Esophagus squamous epithelium (tissue), 5 donors: Measurements from ENCODE around the gene AUTS2. TPM values are rescaled to one million over a fixed set of nuclear protein-coding genes. Genes with fewer than 3 reads are reported as not detected.

Source experiments
- DNase-seq: peaks from one replicate; lab custom pipeline; 2025; lab: John Stamatoyannopoulos, UW
- H3K27ac ChIP-seq, 4 donors: fragments of 200-600 bp; sonication (generic); one replicate each; pipeline ENCODE4 v1.5.1; 2016 to 2019; ENCODE audit warnings: mild to moderate bottlenecking in 1 of 4
- H3K27me3 ChIP-seq, 4 donors: fragments of 200-600 bp; sonication (generic); 1 replicate in 3 of 4; 2 replicates in 1 of 4; pipeline versions ENCODE4 v1.5.1 to v1.6.0; 2017 to 2021; ENCODE audit warnings: antibody characterized with exemption in 1 of 4
- H3K36me3 ChIP-seq, 3 donors: fragments of 200-600 bp; sonication (generic); one replicate each; pipeline ENCODE4 v1.5.1; 2016 to 2019
- H3K4me1 ChIP-seq, 3 donors: fragments of 200-600 bp; sonication (generic); one replicate each; pipeline ENCODE4 v1.5.1; 2017 to 2019
- H3K4me3 ChIP-seq, 4 donors: fragments of 200-600 bp; sonication (generic); 1 replicate in 3 of 4; 2 replicates in 1 of 4; pipeline ENCODE4 v1.5.1; 2016 to 2019; ENCODE audit warnings: mild to moderate bottlenecking in 2 of 4, moderate library complexity in 1 of 4
- H3K9me3 ChIP-seq, 3 donors: fragments of 200-600 bp; sonication (generic); one replicate each; pipeline ENCODE4 v1.5.1; 2016 to 2019
- POLR2A ChIP-seq, 4 donors: fragments of 450-650 bp; IDR thresholded peaks; one replicate each; pipeline ENCODE4 v1.6.1; 2017; ENCODE audit warnings: antibody characterized with exemption in 4 of 4, mild to moderate bottlenecking in 4 of 4, moderate library complexity in 3 of 4
- WGBS, 2 donors: methylation state at CpG; one replicate each; pipeline ENCODE4 v1.1.5; 2018; 5-methylcytosine and 5-hydroxymethylcytosine counted together
- intact Hi-C: fragments of 100-400 bp; cut with DNase I; formaldehyde crosslinking; loops from one replicate; pipeline ENCODE4 v1.15.0; 2022
- total RNA-seq, 4 donors: library from RNA; depleted of rRNA; stranded (reverse); fragments of >200 nt; gene quantifications; one replicate each; pipeline ENCODE4 v1.1.0, GENCODE V29; 2016
- TF ChIP-seq, protein P1 (sequence below), 6 experiments: fragments of 450-650 bp in 4 of 6; fragments of 200-600 bp in 2 of 6; sonication (generic) in 2 of 6; IDR thresholded peaks; one replicate each; pipeline ENCODE4 v1.5.1; 2016 to 2019; ENCODE audit warnings: antibody characterized with exemption in 6 of 6, mild to moderate bottlenecking in 4 of 6, moderate library complexity in 4 of 6
- donor health status: DM: yes; HTN: yes; CAD: no.

Gene AUTS2
- total RNA-seq, 4 donors from 2014 or later: 9.5 to 36.2 (median 23.0) TPM

DNA sequence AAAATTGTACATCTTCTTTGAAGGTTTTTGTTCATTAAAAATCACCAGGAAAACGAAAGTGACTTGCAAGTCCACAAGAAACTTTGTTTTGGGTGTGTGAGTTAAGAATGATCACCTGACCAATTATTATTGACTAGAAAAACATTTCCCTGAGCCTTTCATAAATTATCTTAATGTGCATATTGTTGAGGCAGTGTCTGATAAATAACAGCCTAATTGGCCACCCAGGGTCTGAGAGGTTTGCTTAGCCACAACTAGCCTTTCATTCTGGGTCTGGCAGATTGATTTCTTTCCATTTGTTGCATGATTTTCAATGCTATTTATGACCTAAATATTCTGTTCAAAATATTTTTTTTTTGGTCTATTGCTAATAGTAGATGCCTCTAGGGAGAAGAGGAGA lies 152.8 kb downstream of the AUTS2 start:
- TF ChIP-seq POLR2A (IDR thresholded peaks at IDR 0.05): no peak
- TF ChIP-seq, protein P1, sequence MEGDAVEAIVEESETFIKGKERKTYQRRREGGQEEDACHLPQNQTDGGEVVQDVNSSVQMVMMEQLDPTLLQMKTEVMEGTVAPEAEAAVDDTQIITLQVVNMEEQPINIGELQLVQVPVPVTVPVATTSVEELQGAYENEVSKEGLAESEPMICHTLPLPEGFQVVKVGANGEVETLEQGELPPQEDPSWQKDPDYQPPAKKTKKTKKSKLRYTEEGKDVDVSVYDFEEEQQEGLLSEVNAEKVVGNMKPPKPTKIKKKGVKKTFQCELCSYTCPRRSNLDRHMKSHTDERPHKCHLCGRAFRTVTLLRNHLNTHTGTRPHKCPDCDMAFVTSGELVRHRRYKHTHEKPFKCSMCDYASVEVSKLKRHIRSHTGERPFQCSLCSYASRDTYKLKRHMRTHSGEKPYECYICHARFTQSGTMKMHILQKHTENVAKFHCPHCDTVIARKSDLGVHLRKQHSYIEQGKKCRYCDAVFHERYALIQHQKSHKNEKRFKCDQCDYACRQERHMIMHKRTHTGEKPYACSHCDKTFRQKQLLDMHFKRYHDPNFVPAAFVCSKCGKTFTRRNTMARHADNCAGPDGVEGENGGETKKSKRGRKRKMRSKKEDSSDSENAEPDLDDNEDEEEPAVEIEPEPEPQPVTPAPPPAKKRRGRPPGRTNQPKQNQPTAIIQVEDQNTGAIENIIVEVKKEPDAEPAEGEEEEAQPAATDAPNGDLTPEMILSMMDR (IDR thresholded peaks at IDR 0.05): no peak
- Histone ChIP-seq H3K27ac (no peak overlapping the region), H3K4me1 (no peaks in the 10 kb centered on the region), H3K9me3 (no peaks in the 10 kb centered on the region), H3K4me3 (no peak overlapping the region), H3K27me3 (no peaks in the 10 kb centered on the region), H3K36me3 (no peaks in the 10 kb centered on the region)
- 55 to 79% methylated on average over 1 of the region's 1 CpG for WGBS, 2 donors
- intact Hi-C loops: no loop called here
- no peak for DNase-seq

DNA sequence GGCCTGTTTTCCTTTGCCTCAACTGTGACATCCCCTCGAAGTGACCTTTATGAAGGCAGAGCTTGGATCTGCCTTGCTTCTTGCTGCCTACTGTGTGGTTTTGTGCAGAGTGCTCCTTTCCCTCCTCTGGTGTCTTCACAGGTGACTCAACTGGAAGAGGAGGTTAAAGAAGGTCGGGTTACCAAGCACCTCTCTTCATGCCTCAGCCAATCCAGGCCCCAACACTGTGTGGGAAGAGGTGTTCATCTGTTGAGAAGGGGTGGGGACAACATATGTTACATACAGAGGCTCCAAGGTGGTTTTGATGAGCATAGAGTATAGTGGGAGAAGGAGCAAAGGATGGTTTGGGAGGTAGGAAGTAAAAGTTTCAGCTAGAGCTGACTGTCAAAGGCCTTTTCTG lies 155.7 kb downstream of the AUTS2 start:
- intact Hi-C loops: no loop called here

DNA sequence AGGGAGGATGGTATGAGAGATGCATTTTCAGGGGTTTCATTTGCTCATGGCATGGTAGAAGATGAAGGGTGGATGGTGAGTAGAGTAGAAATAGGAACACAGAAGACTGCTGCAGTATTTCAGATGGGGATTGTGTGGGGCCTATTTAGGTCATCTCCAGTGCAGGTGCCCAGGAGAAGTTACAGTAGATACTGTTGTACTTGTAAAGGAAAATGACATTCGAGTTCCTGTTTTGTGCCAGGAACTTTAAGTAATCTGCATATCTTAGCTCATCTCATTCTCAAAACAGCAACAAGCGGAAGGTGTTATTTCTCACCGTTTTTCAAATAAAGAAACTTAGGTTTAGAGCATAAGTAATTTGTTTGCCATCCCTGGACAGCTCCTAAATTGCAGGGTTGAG lies 156.2 kb downstream of the AUTS2 start:
- Histone ChIP-seq H3K27me3 (no peaks in the 10 kb centered on the region), H3K9me3 (no peaks in the 10 kb centered on the region), H3K36me3 (no peaks in the 10 kb centered on the region), H3K4me1 (peaks cover 0 to 7% (median 0%) of the 10 kb centered on the region in 3 donors), H3K4me3 (no peak overlapping the region), H3K27ac (no peak overlapping the region)
- no peak for DNase-seq
- intact Hi-C loops: no loop called here
- TF ChIP-seq POLR2A (IDR thresholded peaks at IDR 0.05): no peak
- TF ChIP-seq, protein P1 (IDR thresholded peaks at IDR 0.05): no peak
- WGBS, 2 donors: 76 to 84% methylated on average over 3 of the region's 3 CpGs

More for the DNA sequence above, 155.7 kb downstream of the AUTS2 start:
- DNase-seq: no peak
- no peak overlapping the region for H3K4me3 ChIP-seq
- no peaks in the 10 kb centered on the region for H3K9me3 ChIP-seq
- TF ChIP-seq POLR2A (IDR thresholded peaks at IDR 0.05): no peak
- TF ChIP-seq, protein P1 (IDR thresholded peaks at IDR 0.05): no peak
- H3K4me1 ChIP-seq: peaks cover 0 to 7% (median 0%) of the 10 kb centered on the region in 3 donors
- H3K36me3 ChIP-seq: no peaks in the 10 kb centered on the region
- H3K27ac ChIP-seq: no peak overlapping the region
- H3K27me3 ChIP-seq: no peaks in the 10 kb centered on the region
- WGBS, 2 donors: 36 to 44% methylated on average over 1 to 2 of the region's 2 CpGs

DNA sequence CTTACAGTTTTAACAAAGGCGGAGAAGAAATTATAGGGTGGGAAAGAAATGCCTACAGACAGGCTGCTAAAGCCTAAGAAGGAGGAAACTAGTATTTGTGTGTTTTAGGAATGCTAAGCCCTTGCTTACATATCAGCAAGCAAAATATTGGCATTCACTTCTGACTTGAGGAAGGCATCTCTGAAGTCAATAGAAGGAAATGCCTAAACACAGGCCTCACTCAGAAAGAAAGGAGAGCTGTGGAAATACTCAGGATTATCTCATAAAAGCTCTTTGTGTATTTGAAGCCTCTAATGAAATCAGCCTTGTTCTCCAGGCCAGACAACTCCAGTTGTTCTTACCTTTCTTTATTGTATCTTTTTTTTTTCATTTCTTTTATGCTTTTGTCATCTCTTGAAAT lies 158.0 kb downstream of the AUTS2 start:
- Histone ChIP-seq H3K36me3 (no peaks in the 10 kb centered on the region), H3K4me3 (no peak overlapping the region), H3K27ac (no peak overlapping the region), H3K27me3 (no peaks in the 10 kb centered on the region), H3K4me1 (peaks cover 0 to 7% (median 0%) of the 10 kb centered on the region in 3 donors), H3K9me3 (no peaks in the 10 kb centered on the region)
- WGBS, 2 donors: 77 to 79% methylated on average over 1 of the region's 1 CpG
- TF ChIP-seq, protein P1 (IDR thresholded peaks at IDR 0.05): no peak
- no peak for TF ChIP-seq POLR2A (IDR thresholded peaks at IDR 0.05)
- DNase-seq: no peak
- intact Hi-C loops: no loop called here

DNA sequence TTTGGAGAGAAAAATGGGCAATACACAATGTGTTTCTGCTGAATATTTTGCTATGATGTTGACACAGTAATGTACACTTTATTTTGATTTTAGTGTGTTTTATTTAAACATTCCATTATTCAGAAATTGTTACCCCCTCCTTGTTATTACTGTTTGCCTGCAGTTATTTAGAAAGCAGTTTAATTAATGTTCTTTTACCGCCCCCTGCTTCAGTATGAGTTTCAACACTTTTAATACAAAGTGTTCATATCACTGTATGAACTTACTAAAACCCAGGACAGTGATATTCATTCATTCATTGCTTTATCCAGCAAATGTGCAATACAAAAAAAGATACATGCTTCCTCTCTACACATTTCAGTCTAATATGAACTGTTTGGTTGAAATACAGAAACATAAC lies 159.3 kb downstream of the AUTS2 start:
- H3K27me3 ChIP-seq: no peaks in the 10 kb centered on the region
- H3K4me3 ChIP-seq: no peak overlapping the region
- WGBS, 2 donors: 80 to 100% methylated on average over 1 of the region's 1 CpG
- H3K9me3 ChIP-seq: no peaks in the 10 kb centered on the region
- no peak overlapping the region for H3K27ac ChIP-seq
- no peaks in the 10 kb centered on the region for H3K36me3 ChIP-seq
- DNase-seq: no peak
- intact Hi-C loops: no loop called here
- peaks cover 0 to 7% (median 0%) of the 10 kb centered on the region in 3 donors for H3K4me1 ChIP-seq
- TF ChIP-seq, protein P1 (IDR thresholded peaks at IDR 0.05): no peak
- no peak for TF ChIP-seq POLR2A (IDR thresholded peaks at IDR 0.05)
